Kidney epithelial cell (primary cell): Measurements from ENCODE around the gene CTPS2. TPM values are rescaled to one million over a fixed set of nuclear protein-coding genes. Genes with fewer than 3 reads are reported as not detected.

ENCODE experiments used
- DNase-seq: peaks from one replicate; pipeline ENCODE4 v3.0.0-alpha.2; 2010; ENCODE audit warnings: low read depth
- H3K27me3 ChIP-seq: 2 replicates; pipeline ENCODE4 v1.6.0; 2011; ENCODE audit warnings: low read length; ENCODE audit not compliant: control insufficient read depth, insufficient read depth
- H3K36me3 ChIP-seq: 2 replicates; pipeline ENCODE4 v1.5.1; 2011; ENCODE audit warnings: low read length; ENCODE audit not compliant: control insufficient read depth, insufficient read depth
- H3K4me3 ChIP-seq: 2 replicates; pipeline ENCODE4 v1.5.1; 2011; ENCODE audit warnings: low read depth, mild to moderate bottlenecking, control low read depth, low read length
- total RNA-seq: library from RNA; depleted of rRNA; stranded (reverse); fragments of >200 nt; gene quantifications from 2 replicates; pipeline ENCODE4 v1.2.3, GENCODE V29; 2015
- TF ChIP-seq, protein P1 (sequence below): IDR thresholded peaks from 2 replicates; pipeline ENCODE4 v1.5.1; 2011; ENCODE audit warnings: mild to moderate bottlenecking, moderate library complexity, low read length, control low read depth, inconsistent platforms; ENCODE audit not compliant: insufficient read depth, poor library complexity, severe bottlenecking

The CTPS2 gene
- total RNA-seq, 1 donor from 2014 or later = 21.3 TPM

DNA sequence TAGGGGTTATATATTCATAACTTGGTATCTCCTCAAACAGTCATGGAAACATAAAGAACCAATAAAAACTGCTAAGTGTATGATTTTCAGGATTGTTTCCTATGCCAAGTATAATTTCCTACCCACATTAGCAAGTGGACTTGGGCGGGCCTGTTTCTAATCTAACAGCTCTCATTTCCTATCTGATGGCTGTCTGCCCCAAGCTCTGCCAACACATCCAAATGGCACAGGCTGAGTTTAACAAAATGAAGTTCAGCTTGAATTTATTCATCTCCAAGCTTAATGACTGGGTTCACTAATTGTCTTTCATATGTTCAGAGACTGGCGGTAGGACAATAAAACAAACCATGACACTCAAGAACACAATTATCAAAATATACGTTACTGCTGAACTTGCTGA is 118.0 kb downstream of the CTPS2 start:
- Histone ChIP-seq H3K4me3 (no peak overlapping the region), H3K36me3 (no peaks in the 10 kb centered on the region), H3K27me3 (no peaks in the 10 kb centered on the region)
- TF ChIP-seq, protein P1, sequence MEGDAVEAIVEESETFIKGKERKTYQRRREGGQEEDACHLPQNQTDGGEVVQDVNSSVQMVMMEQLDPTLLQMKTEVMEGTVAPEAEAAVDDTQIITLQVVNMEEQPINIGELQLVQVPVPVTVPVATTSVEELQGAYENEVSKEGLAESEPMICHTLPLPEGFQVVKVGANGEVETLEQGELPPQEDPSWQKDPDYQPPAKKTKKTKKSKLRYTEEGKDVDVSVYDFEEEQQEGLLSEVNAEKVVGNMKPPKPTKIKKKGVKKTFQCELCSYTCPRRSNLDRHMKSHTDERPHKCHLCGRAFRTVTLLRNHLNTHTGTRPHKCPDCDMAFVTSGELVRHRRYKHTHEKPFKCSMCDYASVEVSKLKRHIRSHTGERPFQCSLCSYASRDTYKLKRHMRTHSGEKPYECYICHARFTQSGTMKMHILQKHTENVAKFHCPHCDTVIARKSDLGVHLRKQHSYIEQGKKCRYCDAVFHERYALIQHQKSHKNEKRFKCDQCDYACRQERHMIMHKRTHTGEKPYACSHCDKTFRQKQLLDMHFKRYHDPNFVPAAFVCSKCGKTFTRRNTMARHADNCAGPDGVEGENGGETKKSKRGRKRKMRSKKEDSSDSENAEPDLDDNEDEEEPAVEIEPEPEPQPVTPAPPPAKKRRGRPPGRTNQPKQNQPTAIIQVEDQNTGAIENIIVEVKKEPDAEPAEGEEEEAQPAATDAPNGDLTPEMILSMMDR = no peak
- no peak for DNase-seq

DNA sequence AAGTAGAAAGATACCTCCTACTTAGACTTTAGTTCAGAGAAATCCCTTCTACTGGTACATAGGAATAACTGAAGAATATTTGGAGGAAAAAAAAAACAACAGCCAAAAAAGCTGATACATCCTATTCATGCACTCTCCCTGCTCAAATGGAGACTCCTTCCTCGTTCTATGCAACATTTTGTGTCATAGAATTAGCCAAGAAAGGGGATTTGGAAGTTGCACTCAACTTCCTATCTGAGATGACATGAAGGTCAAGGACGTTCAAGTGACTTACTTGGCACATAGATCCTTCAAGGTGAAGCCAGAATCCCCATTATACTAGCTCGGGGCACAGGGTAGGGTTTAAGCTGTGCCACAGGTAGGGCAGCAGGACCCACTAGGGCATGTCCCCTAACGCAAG is 118.7 kb downstream of the CTPS2 start:
- no peak overlapping the region for H3K4me3 ChIP-seq
- H3K36me3 ChIP-seq = no peaks in the 10 kb centered on the region
- TF ChIP-seq, protein P1 = no peak
- DNase-seq = no peak
- H3K27me3 ChIP-seq = no peaks in the 10 kb centered on the region

GRCh38 chrX:16592194-16592770 is 120.2 kb downstream of the CTPS2 start:
- Histone ChIP-seq H3K27me3 (no peaks in the 10 kb centered on the region), H3K36me3 (no peaks in the 10 kb centered on the region), H3K4me3 (no peak overlapping the region)
- TF ChIP-seq, protein P1 = no peak
- no peak for DNase-seq

GRCh38 chrX:16589826-16590225 is 122.6 kb downstream of the CTPS2 start:
- DNase-seq = no peak
- no peaks in the 10 kb centered on the region for H3K27me3 ChIP-seq
- TF ChIP-seq, protein P1 = no peak
- H3K4me3 ChIP-seq = no peak overlapping the region
- H3K36me3 ChIP-seq = no peaks in the 10 kb centered on the region

GRCh38 chrX:16589211-16589610 is 123.3 kb downstream of the CTPS2 start:
- Histone ChIP-seq H3K4me3 (no peak overlapping the region), H3K27me3 (no peaks in the 10 kb centered on the region), H3K36me3 (no peaks in the 10 kb centered on the region)
- DNase-seq = no peak
- TF ChIP-seq, protein P1 = no peak

DNA sequence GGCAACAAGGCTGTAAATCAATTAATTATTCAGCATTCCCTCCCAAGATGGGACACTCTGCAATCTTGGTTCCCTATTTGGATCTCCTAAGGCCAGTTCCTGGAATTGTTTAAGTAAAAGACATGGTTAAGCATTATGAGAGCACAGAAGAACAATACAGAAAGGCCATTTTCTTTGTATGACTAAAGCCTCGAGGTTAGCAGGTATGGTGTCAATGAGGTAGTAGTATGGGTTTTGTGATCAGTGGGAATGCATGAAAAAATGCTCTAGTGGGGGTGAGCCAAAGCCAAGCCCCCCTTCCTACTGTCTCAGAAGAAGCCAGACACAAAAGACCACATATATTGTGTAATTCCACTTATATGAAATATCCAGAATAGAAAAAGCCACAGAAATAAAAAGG is 124.2 kb downstream of the CTPS2 start:
- Histone ChIP-seq H3K4me3 (no peak overlapping the region), H3K36me3 (no peaks in the 10 kb centered on the region), H3K27me3 (no peaks in the 10 kb centered on the region)
- TF ChIP-seq, protein P1 = no peak
- no peak for DNase-seq
